Panc1 (cell line): Measurements from ENCODE around the gene SAMM50. TPM values are rescaled to one million over a fixed set of nuclear protein-coding genes. Genes with fewer than 3 reads are reported as not detected.

Experiments
- ATAC-seq: fragments of 200-7000 bp; cut with Tn5 transposase; 2 replicates; pipeline ENCODE4 v1.9.1; 2020; ENCODE audit warnings: mild to moderate bottlenecking, moderate library complexity
- BruUV-seq: library from RNA; stranded (reverse); fragments of 400-500 nt; replicated peaks from 2 replicates; lab custom pipeline; 2021; lab: Mats Ljungman, UMichigan
- CTCF ChIA-PET: fragments of 300-600 bp; sonication (Branson Sonifier 250); formaldehyde crosslinking; loops from one replicate; lab custom pipeline; 2022; ENCODE audit warnings: antibody characterized with exemption; lab: Charles Lee
- POLR2A ChIA-PET: fragments of 300-600 bp; sonication (Branson Sonifier 250); formaldehyde crosslinking; loops from one replicate; lab custom pipeline; 2022; ENCODE audit warnings: antibody characterized with exemption; lab: Charles Lee
- DNase-seq: peaks from one replicate; pipeline ENCODE4 v3.0.0-alpha.2; 2010; ENCODE audit warnings: low read depth, low spot score
- H3K27ac ChIP-seq: 2 replicates; pipeline ENCODE4 v1.5.1; 2011; ENCODE audit warnings: mild to moderate bottlenecking, low read length, inconsistent platforms
- H3K27me3 ChIP-seq: fragments of 200-500 bp; sonication (Bioruptor generic); 2 replicates; pipeline ENCODE4 v1.6.0; 2014; ENCODE audit warnings: low read length, inconsistent platforms; ENCODE audit not compliant: control insufficient read depth, insufficient read depth
- H3K36me3 ChIP-seq: fragments of 200-500 bp; sonication (Bioruptor generic); 2 replicates; pipeline ENCODE4 v1.5.1; 2014; ENCODE audit warnings: inconsistent platforms, mild to moderate bottlenecking, low read length, moderate library complexity; ENCODE audit not compliant: control insufficient read depth, insufficient read depth
- H3K4me1 ChIP-seq: 2 replicates; pipeline ENCODE4 v1.5.1; 2011; ENCODE audit warnings: inconsistent platforms, mild to moderate bottlenecking, low read length, moderate library complexity; ENCODE audit not compliant: control insufficient read depth, insufficient read depth
- H3K4me3 ChIP-seq, 2 experiments: 2 replicates each; pipeline ENCODE4 v1.5.1; 2011 to 2012; ENCODE audit warnings: low read depth in 2 of 2, low read length in 2 of 2, mild to moderate bottlenecking in 2 of 2, inconsistent platforms in 1 of 2, moderate library complexity in 1 of 2
- H3K9me3 ChIP-seq: fragments of 200-500 bp; sonication (Bioruptor generic); 2 replicates; pipeline ENCODE4 v1.5.1; 2014; ENCODE audit warnings: low read depth, mild to moderate bottlenecking, inconsistent platforms, low read length, moderate library complexity; ENCODE audit not compliant: control insufficient read depth, insufficient read depth
- POLR2AphosphoS5 ChIP-seq: IDR thresholded peaks from 2 replicates; pipeline ENCODE4 v1.6.1; 2012; ENCODE audit warnings: mild to moderate bottlenecking, low read depth, low read length, moderate library complexity
- SIN3A ChIP-seq: IDR thresholded peaks from 2 replicates; pipeline ENCODE4 v1.6.1; 2012; ENCODE audit warnings: low read depth, mild to moderate bottlenecking, low read length, moderate library complexity, borderline replicate concordance; ENCODE audit not compliant: insufficient read depth
- TCF7L2 ChIP-seq: IDR thresholded peaks from 2 replicates; pipeline ENCODE4 v1.6.1; 2011; ENCODE audit warnings: mild to moderate bottlenecking, low read depth, low read length, inconsistent platforms
- in situ Hi-C: cut with HindIII; loops from 2 replicates; pipeline ENCODE4 v1.10.0; 2016; ENCODE audit warnings: low sequenced_read_pairs, low pct_unique_long_range_greater_than_20kb
- intact Hi-C: fragments of 100-400 bp; cut with micrococcal nuclease; formaldehyde crosslinking; loops from one replicate; pipeline ENCODE4 v1.10.0; 2022; ENCODE audit not compliant: unreplicated experiment
- total RNA-seq: library from RNA; stranded (reverse); gene quantifications from one replicate; pipeline ENCODE4 v1.2.1, GENCODE V29; 2021; ENCODE audit not compliant: unreplicated experiment
- TF ChIP-seq, protein P1 (sequence below), 2 experiments: IDR thresholded peaks; 2 replicates each; pipeline ENCODE4 v1.6.1; 2011 to 2012; ENCODE audit warnings: low read depth in 2 of 2, control low read depth in 1 of 2, low read length in 1 of 2, mild to moderate bottlenecking in 1 of 2, moderate library complexity in 1 of 2; ENCODE audit not compliant: insufficient read depth in 1 of 2
- TF ChIP-seq, protein P2 (sequence below): fragments of 450-650 bp; IDR thresholded peaks from 2 replicates; pipeline ENCODE4 v1.5.1; 2017; ENCODE audit warnings: mild to moderate bottlenecking

SAMM50 gene
- total RNA-seq, 1 experiment from 2014 or later, result 40.5 TPM

DNA sequence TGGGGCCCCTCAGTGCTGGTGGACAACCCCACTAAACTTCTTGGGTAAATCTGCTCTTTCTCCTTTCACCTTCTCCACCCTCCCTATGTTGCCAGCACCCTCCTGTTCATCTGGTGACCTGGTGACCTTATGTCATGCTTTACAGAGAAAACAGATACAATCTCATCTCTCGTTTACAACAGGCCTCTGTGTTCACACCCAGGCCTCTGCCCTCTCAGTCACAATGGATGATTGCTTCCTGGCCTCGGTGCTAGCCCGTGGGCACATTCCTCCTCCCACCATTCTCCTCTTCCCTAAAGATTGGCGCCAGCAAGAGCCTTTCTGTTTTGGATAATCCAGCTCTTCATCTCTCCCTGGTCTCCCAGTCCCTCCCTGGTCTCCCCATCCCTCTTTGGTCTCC is 43.9 kb upstream of the SAMM50 start:
- ChIA-PET POLR2A (no interaction called here), CTCF (no interaction called here)
- no TSS peak for BruUV-seq
- Histone ChIP-seq H3K4me3 (no peak overlapping the region), H3K4me1 (no peaks in the 10 kb centered on the region), H3K27me3 (no peaks in the 10 kb centered on the region), H3K27ac (no peak overlapping the region), H3K36me3 (no peaks in the 10 kb centered on the region), H3K9me3 (no peaks in the 10 kb centered on the region)
- in situ Hi-C loops (no loop called here), intact Hi-C loops (no loop called here)
- no peak for DNase-seq
- ATAC-seq, result no peak
- TF ChIP-seq, protein P1, sequence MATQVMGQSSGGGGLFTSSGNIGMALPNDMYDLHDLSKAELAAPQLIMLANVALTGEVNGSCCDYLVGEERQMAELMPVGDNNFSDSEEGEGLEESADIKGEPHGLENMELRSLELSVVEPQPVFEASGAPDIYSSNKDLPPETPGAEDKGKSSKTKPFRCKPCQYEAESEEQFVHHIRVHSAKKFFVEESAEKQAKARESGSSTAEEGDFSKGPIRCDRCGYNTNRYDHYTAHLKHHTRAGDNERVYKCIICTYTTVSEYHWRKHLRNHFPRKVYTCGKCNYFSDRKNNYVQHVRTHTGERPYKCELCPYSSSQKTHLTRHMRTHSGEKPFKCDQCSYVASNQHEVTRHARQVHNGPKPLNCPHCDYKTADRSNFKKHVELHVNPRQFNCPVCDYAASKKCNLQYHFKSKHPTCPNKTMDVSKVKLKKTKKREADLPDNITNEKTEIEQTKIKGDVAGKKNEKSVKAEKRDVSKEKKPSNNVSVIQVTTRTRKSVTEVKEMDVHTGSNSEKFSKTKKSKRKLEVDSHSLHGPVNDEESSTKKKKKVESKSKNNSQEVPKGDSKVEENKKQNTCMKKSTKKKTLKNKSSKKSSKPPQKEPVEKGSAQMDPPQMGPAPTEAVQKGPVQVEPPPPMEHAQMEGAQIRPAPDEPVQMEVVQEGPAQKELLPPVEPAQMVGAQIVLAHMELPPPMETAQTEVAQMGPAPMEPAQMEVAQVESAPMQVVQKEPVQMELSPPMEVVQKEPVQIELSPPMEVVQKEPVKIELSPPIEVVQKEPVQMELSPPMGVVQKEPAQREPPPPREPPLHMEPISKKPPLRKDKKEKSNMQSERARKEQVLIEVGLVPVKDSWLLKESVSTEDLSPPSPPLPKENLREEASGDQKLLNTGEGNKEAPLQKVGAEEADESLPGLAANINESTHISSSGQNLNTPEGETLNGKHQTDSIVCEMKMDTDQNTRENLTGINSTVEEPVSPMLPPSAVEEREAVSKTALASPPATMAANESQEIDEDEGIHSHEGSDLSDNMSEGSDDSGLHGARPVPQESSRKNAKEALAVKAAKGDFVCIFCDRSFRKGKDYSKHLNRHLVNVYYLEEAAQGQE (IDR thresholded peaks at IDR 0.05; ENCODE audit: insufficient read depth in 1 of 2, low read depth in 2 of 2, low read length in 1 of 2), result no peak
- TF ChIP-seq, protein P2, sequence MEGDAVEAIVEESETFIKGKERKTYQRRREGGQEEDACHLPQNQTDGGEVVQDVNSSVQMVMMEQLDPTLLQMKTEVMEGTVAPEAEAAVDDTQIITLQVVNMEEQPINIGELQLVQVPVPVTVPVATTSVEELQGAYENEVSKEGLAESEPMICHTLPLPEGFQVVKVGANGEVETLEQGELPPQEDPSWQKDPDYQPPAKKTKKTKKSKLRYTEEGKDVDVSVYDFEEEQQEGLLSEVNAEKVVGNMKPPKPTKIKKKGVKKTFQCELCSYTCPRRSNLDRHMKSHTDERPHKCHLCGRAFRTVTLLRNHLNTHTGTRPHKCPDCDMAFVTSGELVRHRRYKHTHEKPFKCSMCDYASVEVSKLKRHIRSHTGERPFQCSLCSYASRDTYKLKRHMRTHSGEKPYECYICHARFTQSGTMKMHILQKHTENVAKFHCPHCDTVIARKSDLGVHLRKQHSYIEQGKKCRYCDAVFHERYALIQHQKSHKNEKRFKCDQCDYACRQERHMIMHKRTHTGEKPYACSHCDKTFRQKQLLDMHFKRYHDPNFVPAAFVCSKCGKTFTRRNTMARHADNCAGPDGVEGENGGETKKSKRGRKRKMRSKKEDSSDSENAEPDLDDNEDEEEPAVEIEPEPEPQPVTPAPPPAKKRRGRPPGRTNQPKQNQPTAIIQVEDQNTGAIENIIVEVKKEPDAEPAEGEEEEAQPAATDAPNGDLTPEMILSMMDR, result no peak
- TF ChIP-seq SIN3A (no peak), TCF7L2 (no peak), POLR2AphosphoS5 (no peak)

DNA sequence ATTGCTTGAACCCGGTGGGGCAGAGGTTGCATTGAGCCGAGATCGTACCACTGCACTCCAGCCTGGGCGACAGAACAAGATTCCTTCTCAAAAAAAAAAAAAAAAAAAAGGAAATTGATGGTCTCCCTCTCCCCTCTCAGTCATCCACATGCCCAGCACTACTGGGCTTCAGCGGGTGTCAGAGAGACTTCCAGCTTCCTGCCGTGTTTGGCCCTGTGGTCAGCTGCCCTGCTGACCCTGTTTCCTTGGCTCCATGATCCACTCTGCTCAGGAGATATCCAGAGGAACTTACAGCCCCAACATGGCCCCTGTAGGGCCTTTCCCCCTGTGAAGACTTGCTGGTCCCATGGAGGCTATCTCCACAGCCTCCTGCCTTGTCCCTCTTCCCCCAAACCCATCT is 37.7 kb upstream of the SAMM50 start:
- in situ Hi-C loops, result no loop called here
- no peak for DNase-seq

More for the DNA sequence above, 37.7 kb upstream of the SAMM50 start:
- TF ChIP-seq SIN3A (no peak), TCF7L2 (no peak)
- TF ChIP-seq, protein P2, result no peak
- TF ChIP-seq, protein P1 (IDR thresholded peaks at IDR 0.05; ENCODE audit: insufficient read depth in 1 of 2, low read depth in 2 of 2, low read length in 1 of 2), result no peak
- no TSS peak for BruUV-seq
- intact Hi-C loops, result no loop called here
- H3K27me3 ChIP-seq, result no peaks in the 10 kb centered on the region
- ATAC-seq, result no peak
- H3K4me1 ChIP-seq, result peaks cover 11% of the 10 kb centered on the region
- CTCF ChIA-PET, result no interaction called here
- POLR2A ChIA-PET, result no interaction called here
- no peaks in the 10 kb centered on the region for H3K9me3 ChIP-seq
- H3K36me3 ChIP-seq, result no peaks in the 10 kb centered on the region
- no peak overlapping the region for H3K4me3 ChIP-seq
- no peak overlapping the region for H3K27ac ChIP-seq
